CD4-positive, alpha-beta T cell treated with Interleukin-15 for 1 hour (primary cell): ENCODE data around the gene MICAL3.
"Not testable (repeated sequence)": the region's sequence is repeated elsewhere in the genome, so short reads cannot be mapped to it uniquely, and the experiment has no call there.

Experiments
- DNase-seq: peaks from one replicate; pipeline ENCODE4 v3.0.0-alpha.2; 2020

Gene MICAL3

GRCh38 chr22:18059991-18060390 lies 35.6 kb upstream of the MICAL3 start:
- no peak for DNase-seq

- no peak for DNase-seq
Observed at GRCh38 chr22:18059473-18059872, 35.1 kb upstream of the MICAL3 start.

GRCh38 chr22:18059094-18059417 lies 34.7 kb upstream of the MICAL3 start:
- no peak for DNase-seq

GRCh38 chr22:18058371-18059093 lies 34.2 kb upstream of the MICAL3 start:
- DNase-seq: no peak

- DNase-seq: peak; percentile 85
Observed at GRCh38 chr22:18057568-18058209, 33.3 kb upstream of the MICAL3 start.

GRCh38 chr22:18056807-18057474 lies 32.6 kb upstream of the MICAL3 start:
- DNase-seq: peak; percentile 62

- no peak for DNase-seq
Observed at GRCh38 chr22:18056161-18056666, 31.9 kb upstream of the MICAL3 start.

- DNase-seq: no peak
Observed at GRCh38 chr22:18055619-18056160, 31.3 kb upstream of the MICAL3 start.

GRCh38 chr22:18053216-18053946 lies 29.0 kb upstream of the MICAL3 start:
- not testable (repeated sequence) for DNase-seq

GRCh38 chr22:18051113-18051512 lies 26.8 kb upstream of the MICAL3 start:
- DNase-seq: not testable (repeated sequence)

GRCh38 chr22:18050065-18050464 lies 25.7 kb upstream of the MICAL3 start:
- no peak for DNase-seq

GRCh38 chr22:18048441-18048898 lies 24.1 kb upstream of the MICAL3 start:
- DNase-seq: no peak

- DNase-seq: no peak
Observed at GRCh38 chr22:18048041-18048440, 23.7 kb upstream of the MICAL3 start.

- DNase-seq: no peak
Observed at GRCh38 chr22:18045794-18046193, 21.4 kb upstream of the MICAL3 start.

GRCh38 chr22:18044548-18045271 lies 20.3 kb upstream of the MICAL3 start:
- no peak for DNase-seq

- DNase-seq: no peak
Observed at GRCh38 chr22:18042685-18043084, 18.3 kb upstream of the MICAL3 start.

GRCh38 chr22:18040898-18041297 lies 16.5 kb upstream of the MICAL3 start:
- DNase-seq: not testable (repeated sequence)

- DNase-seq: no peak
Observed at GRCh38 chr22:18035751-18036150, 11.4 kb upstream of the MICAL3 start.

GRCh38 chr22:18034076-18034475 lies 9.7 kb upstream of the MICAL3 start:
- no peak for DNase-seq

- no peak for DNase-seq
Observed at GRCh38 chr22:18033204-18033998, 9.0 kb upstream of the MICAL3 start.

- DNase-seq: no peak
Observed at GRCh38 chr22:18032455-18033101, 8.2 kb upstream of the MICAL3 start.
